Liver (tissue), 3 donors: ENCODE measurements around the gene MSANTD7.

ENCODE experiments used
- CTCF ChIP-seq: fragments of 150-350 bp; IDR thresholded peaks from 2 replicates; pipeline ENCODE4 v1.5.1; 2017; ENCODE audit warnings: improper control_type of control experiment, low read depth, low read length; ENCODE audit not compliant: missing input control
- JUND ChIP-seq, 2 donors: IDR thresholded peaks; 2 replicates each; pipeline ENCODE4 v1.6.1; 2016; ENCODE audit warnings: antibody characterized with exemption in 2 of 2
- MAX ChIP-seq: IDR thresholded peaks from 2 replicates; pipeline ENCODE4 v1.6.1; 2016; ENCODE audit warnings: antibody characterized with exemption
- RAD21 ChIP-seq, 2 donors: IDR thresholded peaks; 2 replicates each; pipeline ENCODE4 v1.6.1; 2016; ENCODE audit warnings: antibody characterized with exemption in 2 of 2, mild to moderate bottlenecking in 2 of 2
- YY1 ChIP-seq: IDR thresholded peaks from 2 replicates; pipeline ENCODE4 v1.6.1; 2016; ENCODE audit warnings: antibody characterized with exemption, mild to moderate bottlenecking
- donor health status: healthy.
- donor health status: healthy.

- TF ChIP-seq CTCF = no peak
- no peak for TF ChIP-seq MAX
- TF ChIP-seq JUND (IDR thresholded peaks at IDR 0.05) = no peak
- no peak for TF ChIP-seq RAD21 (IDR thresholded peaks at IDR 0.05)
- TF ChIP-seq YY1 = no peak
Measured at GRCh38 chr10:14879928-14880193, 41.8 kb downstream of the MSANTD7 start.
